Measurements from ENCODE around the gene MTUS2. TPM values are rescaled to one million over a fixed set of nuclear protein-coding genes. Genes with fewer than 3 reads are reported as not detected.

MTUS2 gene
- total RNA-seq, 1 donor from 2014 or later, result 0.67 TPM

- no peak overlapping the region for H3K4me3 Mint-ChIP-seq
- no peak overlapping the region for H3K9ac ChIP-seq
- H3K36me3 ChIP-seq, result no peaks in the 10 kb centered on the region
- no peak overlapping the region for H3K27ac Mint-ChIP-seq
- no peaks in the 10 kb centered on the region for H4K20me1 ChIP-seq (ENCODE audit: low read depth)
- H3K9me3 ChIP-seq (ENCODE audit: low read depth), result no peaks in the 10 kb centered on the region
- no peak overlapping the region for H3K4me2 ChIP-seq
- H3K79me2 ChIP-seq (ENCODE audit: low read depth), result no peaks in the 10 kb centered on the region
- H3F3A ChIP-seq (ENCODE audit: low read depth), result no peaks in the 10 kb centered on the region
- no peak overlapping the region for H2AFZ ChIP-seq (replicated peaks)
- H3K27ac ChIP-seq, result no peak overlapping the region
- H3K4me1 ChIP-seq, result no peaks in the 10 kb centered on the region
- DNase-seq (ENCODE audit: low spot score), result no peak
- TF ChIP-seq CTCF (IDR thresholded peaks at IDR 0.05) (no peak), EZH2 (IDR thresholded peaks at IDR 0.05) (no peak), EZH2phosphoT487 (IDR thresholded peaks at IDR 0.05) (no peak)
- H3K4me1 Mint-ChIP-seq, result peaks cover 13% of the 10 kb centered on the region
- H3K9me3 Mint-ChIP-seq, result no peaks in the 10 kb centered on the region
- H3K4me3 ChIP-seq, result no peak overlapping the region
- no peaks in the 10 kb centered on the region for H3K27me3 ChIP-seq
- peaks cover 26% of the 10 kb centered on the region for H3K36me3 Mint-ChIP-seq
- H3K27me3 Mint-ChIP-seq (ENCODE audit: insufficient read depth, low read depth), result no peaks in the 10 kb centered on the region
Measured at GRCh38 chr13:29514720-29515310, 694.7 kb downstream of the MTUS2 start.

- peaks cover 29% of the 10 kb centered on the region for H3K36me3 Mint-ChIP-seq
- Histone ChIP-seq H3K4me3 (no peak overlapping the region), H3K36me3 (no peaks in the 10 kb centered on the region)
Measured at GRCh38 chr13:29515372-29515771, 695.2 kb downstream of the MTUS2 start.

DNA sequence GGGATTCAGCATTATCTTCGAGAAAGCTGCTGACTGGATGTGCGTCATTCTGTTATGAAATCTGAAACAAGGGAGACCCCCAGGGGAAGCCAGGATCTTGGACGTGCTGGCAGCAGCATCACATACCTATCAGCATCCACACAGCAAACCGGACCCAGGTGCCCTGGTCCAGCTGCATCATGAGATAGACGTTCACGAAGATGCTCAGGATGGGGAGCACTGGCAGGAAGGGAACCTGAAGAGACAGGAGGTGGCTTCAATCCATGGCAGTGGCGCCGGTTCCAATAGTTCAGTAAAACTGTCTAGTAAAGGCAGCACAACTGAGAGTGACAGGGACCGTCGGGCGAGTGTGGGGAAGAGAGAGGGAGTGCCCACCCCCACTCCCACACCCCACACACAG lies 695.9 kb downstream of the MTUS2 start:
- H3K4me1 ChIP-seq, result no peaks in the 10 kb centered on the region
- H3K4me2 ChIP-seq, result no peak overlapping the region
- no peak overlapping the region for H3K27ac ChIP-seq
- no peak for DNase-seq (ENCODE audit: low spot score)
- no peaks in the 10 kb centered on the region for H3K27me3 Mint-ChIP-seq (ENCODE audit: insufficient read depth, low read depth)
- no peaks in the 10 kb centered on the region for H3F3A ChIP-seq (ENCODE audit: low read depth)
- H3K9me3 Mint-ChIP-seq, result no peaks in the 10 kb centered on the region
- H3K79me2 ChIP-seq (ENCODE audit: low read depth), result no peaks in the 10 kb centered on the region
- TF ChIP-seq EZH2phosphoT487 (IDR thresholded peaks at IDR 0.05), result no peak
- no peak for TF ChIP-seq CTCF (IDR thresholded peaks at IDR 0.05)
- no peak for TF ChIP-seq EZH2 (IDR thresholded peaks at IDR 0.05)
- H3K27me3 ChIP-seq, result no peaks in the 10 kb centered on the region
- H3K27ac Mint-ChIP-seq, result no peak overlapping the region
- H3K9ac ChIP-seq, result no peak overlapping the region
- no peak overlapping the region for H3K4me3 Mint-ChIP-seq
- no peaks in the 10 kb centered on the region for H3K9me3 ChIP-seq (ENCODE audit: low read depth)
- H4K20me1 ChIP-seq (ENCODE audit: low read depth), result no peaks in the 10 kb centered on the region
- H3K36me3 Mint-ChIP-seq, result peaks cover 31% of the 10 kb centered on the region
- peaks cover 12% of the 10 kb centered on the region for H3K4me1 Mint-ChIP-seq
- H3K4me3 ChIP-seq, result no peak overlapping the region
- H2AFZ ChIP-seq (replicated peaks), result no peak overlapping the region
- H3K36me3 ChIP-seq, result no peaks in the 10 kb centered on the region

More at GRCh38 chr13:29515372-29515771, 695.2 kb downstream of the MTUS2 start:
- Histone ChIP-seq H3K4me2 (no peak overlapping the region), H3K79me2 (ENCODE audit: low read depth) (no peaks in the 10 kb centered on the region), H3K9me3 (ENCODE audit: low read depth) (no peaks in the 10 kb centered on the region), H3K27ac (no peak overlapping the region), H3K4me1 (no peaks in the 10 kb centered on the region), H3K9ac (no peak overlapping the region), H4K20me1 (ENCODE audit: low read depth) (no peaks in the 10 kb centered on the region), H3K27me3 (no peaks in the 10 kb centered on the region), H2AFZ (replicated peaks) (no peak overlapping the region), H3F3A (ENCODE audit: low read depth) (no peaks in the 10 kb centered on the region)
- Mint-ChIP-seq H3K4me3 (no peak overlapping the region), H3K4me1 (peaks cover 8% of the 10 kb centered on the region), H3K27ac (no peak overlapping the region), H3K9me3 (no peaks in the 10 kb centered on the region), H3K27me3 (ENCODE audit: insufficient read depth, low read depth) (no peaks in the 10 kb centered on the region)
- no peak for DNase-seq (ENCODE audit: low spot score)
- TF ChIP-seq EZH2 (IDR thresholded peaks at IDR 0.05) (no peak), EZH2phosphoT487 (IDR thresholded peaks at IDR 0.05) (no peak), CTCF (IDR thresholded peaks at IDR 0.05) (no peak)

Measured in neural progenitor cell (in vitro differentiated cells).